ENCODE results near the gene B4GALNT2. TPM values are rescaled to one million over a fixed set of nuclear protein-coding genes. Genes with fewer than 3 reads are reported as not detected.
"Not testable (repeated sequence)": the region's sequence is repeated elsewhere in the genome, so short reads cannot be mapped to it uniquely, and the experiment has no call there.

B4GALNT2 gene
- polyA plus RNA-seq, 1 donor from 2014 or later, result not detected

DNA sequence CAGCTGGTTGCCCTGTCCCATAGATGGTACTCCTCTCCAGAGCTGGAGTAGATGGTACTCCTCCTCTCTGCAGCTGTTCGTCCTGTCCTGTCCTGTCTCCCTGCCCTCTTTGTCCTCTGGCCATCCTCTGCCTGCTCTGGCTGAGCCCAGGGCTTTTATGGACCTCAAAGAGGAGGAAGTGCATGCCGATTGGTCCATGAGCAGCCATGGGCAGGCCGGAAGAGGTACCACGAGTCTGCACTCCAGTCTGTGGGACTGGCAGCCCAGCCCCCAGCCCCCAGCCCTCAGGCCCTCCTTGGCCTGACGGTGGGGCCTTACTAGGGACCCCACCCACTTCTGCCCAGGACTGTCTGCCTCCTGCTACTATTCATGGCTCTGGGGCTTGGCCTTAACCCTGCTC, 50.8 kb downstream of the B4GALNT2 start:
- Histone ChIP-seq H3K27me3 (ENCODE audit: insufficient read depth, low read depth, low read length) (no peaks in the 10 kb centered on the region), H3K9ac (ENCODE audit: low read length) (no peak overlapping the region), H3K9me3 (ENCODE audit: low read length) (no peaks in the 10 kb centered on the region), H3F3A (ENCODE audit: insufficient read depth, low read length, poor library complexity, severe bottlenecking) (no peaks in the 10 kb centered on the region), H3K4me2 (ENCODE audit: low read length) (no peak overlapping the region), H2AFZ (ENCODE audit: low read depth, low read length) (no peak overlapping the region), H3K79me2 (replicated peaks; ENCODE audit: insufficient read depth, low read length) (no peaks in the 10 kb centered on the region), H4K20me1 (ENCODE audit: insufficient read depth) (no peaks in the 10 kb centered on the region), H3K36me3 (ENCODE audit: insufficient read depth, low read length) (no peaks in the 10 kb centered on the region), H3K9me2 (ENCODE audit: insufficient read depth, low read length) (no peaks in the 10 kb centered on the region), H3K27ac (ENCODE audit: low read length) (no peak overlapping the region), H3K4me3 (ENCODE audit: low read length) (no peak overlapping the region)
- TF ChIP-seq MXI1 (conservative IDR thresholded peaks at IDR 0.05; ENCODE audit: poor library complexity, severe bottlenecking), result no peak
- no peak for TF ChIP-seq EP300 (conservative IDR thresholded peaks at IDR 0.05; ENCODE audit: poor library complexity, severe bottlenecking)
- TF ChIP-seq, protein P1, sequence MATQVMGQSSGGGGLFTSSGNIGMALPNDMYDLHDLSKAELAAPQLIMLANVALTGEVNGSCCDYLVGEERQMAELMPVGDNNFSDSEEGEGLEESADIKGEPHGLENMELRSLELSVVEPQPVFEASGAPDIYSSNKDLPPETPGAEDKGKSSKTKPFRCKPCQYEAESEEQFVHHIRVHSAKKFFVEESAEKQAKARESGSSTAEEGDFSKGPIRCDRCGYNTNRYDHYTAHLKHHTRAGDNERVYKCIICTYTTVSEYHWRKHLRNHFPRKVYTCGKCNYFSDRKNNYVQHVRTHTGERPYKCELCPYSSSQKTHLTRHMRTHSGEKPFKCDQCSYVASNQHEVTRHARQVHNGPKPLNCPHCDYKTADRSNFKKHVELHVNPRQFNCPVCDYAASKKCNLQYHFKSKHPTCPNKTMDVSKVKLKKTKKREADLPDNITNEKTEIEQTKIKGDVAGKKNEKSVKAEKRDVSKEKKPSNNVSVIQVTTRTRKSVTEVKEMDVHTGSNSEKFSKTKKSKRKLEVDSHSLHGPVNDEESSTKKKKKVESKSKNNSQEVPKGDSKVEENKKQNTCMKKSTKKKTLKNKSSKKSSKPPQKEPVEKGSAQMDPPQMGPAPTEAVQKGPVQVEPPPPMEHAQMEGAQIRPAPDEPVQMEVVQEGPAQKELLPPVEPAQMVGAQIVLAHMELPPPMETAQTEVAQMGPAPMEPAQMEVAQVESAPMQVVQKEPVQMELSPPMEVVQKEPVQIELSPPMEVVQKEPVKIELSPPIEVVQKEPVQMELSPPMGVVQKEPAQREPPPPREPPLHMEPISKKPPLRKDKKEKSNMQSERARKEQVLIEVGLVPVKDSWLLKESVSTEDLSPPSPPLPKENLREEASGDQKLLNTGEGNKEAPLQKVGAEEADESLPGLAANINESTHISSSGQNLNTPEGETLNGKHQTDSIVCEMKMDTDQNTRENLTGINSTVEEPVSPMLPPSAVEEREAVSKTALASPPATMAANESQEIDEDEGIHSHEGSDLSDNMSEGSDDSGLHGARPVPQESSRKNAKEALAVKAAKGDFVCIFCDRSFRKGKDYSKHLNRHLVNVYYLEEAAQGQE (IDR thresholded peaks at IDR 0.05; ENCODE audit: borderline replicate concordance), result no peak
- TF ChIP-seq POLR2AphosphoS5 (IDR thresholded peaks at IDR 0.05), result no peak
- no peak for TF ChIP-seq TAF1 (IDR thresholded peaks at IDR 0.05; ENCODE audit: low read depth)
- no peak for TF ChIP-seq EZH2 (IDR thresholded peaks at IDR 0.05; ENCODE audit: borderline replicate concordance, insufficient read depth, low read length, poor library complexity, severe bottlenecking)
- TF ChIP-seq, protein P2, sequence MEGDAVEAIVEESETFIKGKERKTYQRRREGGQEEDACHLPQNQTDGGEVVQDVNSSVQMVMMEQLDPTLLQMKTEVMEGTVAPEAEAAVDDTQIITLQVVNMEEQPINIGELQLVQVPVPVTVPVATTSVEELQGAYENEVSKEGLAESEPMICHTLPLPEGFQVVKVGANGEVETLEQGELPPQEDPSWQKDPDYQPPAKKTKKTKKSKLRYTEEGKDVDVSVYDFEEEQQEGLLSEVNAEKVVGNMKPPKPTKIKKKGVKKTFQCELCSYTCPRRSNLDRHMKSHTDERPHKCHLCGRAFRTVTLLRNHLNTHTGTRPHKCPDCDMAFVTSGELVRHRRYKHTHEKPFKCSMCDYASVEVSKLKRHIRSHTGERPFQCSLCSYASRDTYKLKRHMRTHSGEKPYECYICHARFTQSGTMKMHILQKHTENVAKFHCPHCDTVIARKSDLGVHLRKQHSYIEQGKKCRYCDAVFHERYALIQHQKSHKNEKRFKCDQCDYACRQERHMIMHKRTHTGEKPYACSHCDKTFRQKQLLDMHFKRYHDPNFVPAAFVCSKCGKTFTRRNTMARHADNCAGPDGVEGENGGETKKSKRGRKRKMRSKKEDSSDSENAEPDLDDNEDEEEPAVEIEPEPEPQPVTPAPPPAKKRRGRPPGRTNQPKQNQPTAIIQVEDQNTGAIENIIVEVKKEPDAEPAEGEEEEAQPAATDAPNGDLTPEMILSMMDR (IDR thresholded peaks at IDR 0.05; ENCODE audit: poor library complexity, severe bottlenecking), result no peak
- TF ChIP-seq RAD21 (conservative IDR thresholded peaks at IDR 0.05), result no peak
- TF ChIP-seq SMC3 (conservative IDR thresholded peaks at IDR 0.05; ENCODE audit: poor library complexity), result no peak

DNA sequence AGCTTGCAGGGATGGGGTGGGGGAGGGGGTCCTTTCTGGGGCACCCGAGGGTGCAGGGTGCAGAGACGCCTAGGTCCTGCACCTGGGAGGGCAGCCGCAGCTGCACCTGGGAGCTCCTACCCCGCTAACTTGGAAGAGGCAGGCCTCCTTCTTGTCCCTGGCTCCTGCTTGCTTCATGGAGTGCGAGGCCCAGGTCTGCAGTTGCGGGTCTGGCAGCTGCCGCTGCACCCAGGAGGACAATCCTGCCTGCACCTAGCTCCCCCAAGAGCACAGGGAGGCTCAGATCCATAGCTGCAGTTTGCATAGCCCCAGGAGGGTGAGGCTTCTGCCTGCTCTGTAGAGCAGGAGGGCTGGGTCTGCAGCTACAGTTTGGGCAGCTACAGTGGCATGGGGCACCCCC, 51.2 kb downstream of the B4GALNT2 start:
- Histone ChIP-seq H2AFZ (ENCODE audit: low read depth, low read length) (no peak overlapping the region), H4K20me1 (ENCODE audit: insufficient read depth) (no peaks in the 10 kb centered on the region), H3K27me3 (ENCODE audit: insufficient read depth, low read depth, low read length) (no peaks in the 10 kb centered on the region), H3K27ac (ENCODE audit: low read length) (no peak overlapping the region), H3K4me3 (ENCODE audit: low read length) (no peak overlapping the region), H3K36me3 (ENCODE audit: insufficient read depth, low read length) (no peaks in the 10 kb centered on the region), H3K9me2 (ENCODE audit: insufficient read depth, low read length) (no peaks in the 10 kb centered on the region), H3K79me2 (replicated peaks; ENCODE audit: insufficient read depth, low read length) (no peaks in the 10 kb centered on the region), H3K9me3 (ENCODE audit: low read length) (no peaks in the 10 kb centered on the region), H3K9ac (ENCODE audit: low read length) (no peak overlapping the region), H3F3A (ENCODE audit: insufficient read depth, low read length, poor library complexity, severe bottlenecking) (no peaks in the 10 kb centered on the region), H3K4me2 (ENCODE audit: low read length) (no peak overlapping the region)
- TF ChIP-seq POLR2AphosphoS5 (IDR thresholded peaks at IDR 0.05) (no peak), EP300 (conservative IDR thresholded peaks at IDR 0.05; ENCODE audit: poor library complexity, severe bottlenecking) (no peak), MXI1 (conservative IDR thresholded peaks at IDR 0.05; ENCODE audit: poor library complexity, severe bottlenecking) (no peak), EZH2 (IDR thresholded peaks at IDR 0.05; ENCODE audit: borderline replicate concordance, insufficient read depth, low read length, poor library complexity, severe bottlenecking) (no peak), SMC3 (conservative IDR thresholded peaks at IDR 0.05; ENCODE audit: poor library complexity) (no peak), RAD21 (conservative IDR thresholded peaks at IDR 0.05) (no peak), TAF1 (IDR thresholded peaks at IDR 0.05; ENCODE audit: low read depth) (no peak)
- TF ChIP-seq, protein P1 (IDR thresholded peaks at IDR 0.05; ENCODE audit: borderline replicate concordance), result no peak
- TF ChIP-seq, protein P2 (IDR thresholded peaks at IDR 0.05; ENCODE audit: poor library complexity, severe bottlenecking), result no peak

DNA sequence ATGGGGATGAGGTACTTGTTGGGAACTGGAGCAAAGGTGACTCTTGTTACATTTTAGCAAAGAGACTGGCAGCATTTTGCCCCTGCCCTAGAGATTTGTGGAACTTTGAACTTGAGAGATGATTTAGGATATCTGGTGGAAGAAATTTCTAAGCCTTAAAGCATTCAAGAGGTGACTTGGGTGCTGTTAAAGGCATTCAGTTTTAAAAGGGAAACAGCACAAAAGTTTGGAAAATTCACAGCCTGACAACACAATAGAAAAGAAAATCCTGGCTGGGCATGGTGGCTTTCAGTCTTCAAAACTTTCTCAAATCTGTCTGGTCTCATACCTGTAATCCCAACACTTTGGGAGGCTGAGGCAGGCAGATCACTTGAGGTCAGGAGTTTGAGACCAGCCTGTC, 52.0 kb downstream of the B4GALNT2 start:
- not testable (repeated sequence) for H3K4me3 ChIP-seq (ENCODE audit: low read length); H3K27me3 ChIP-seq (ENCODE audit: insufficient read depth, low read depth, low read length); H3F3A ChIP-seq (ENCODE audit: insufficient read depth, low read length, poor library complexity, severe bottlenecking); H3K36me3 ChIP-seq (ENCODE audit: insufficient read depth, low read length); H3K27ac ChIP-seq (ENCODE audit: low read length); H3K79me2 ChIP-seq (replicated peaks; ENCODE audit: insufficient read depth, low read length); H4K20me1 ChIP-seq (ENCODE audit: insufficient read depth); H3K4me2 ChIP-seq (ENCODE audit: low read length); H3K9me3 ChIP-seq (ENCODE audit: low read length); H3K9ac ChIP-seq (ENCODE audit: low read length); H3K9me2 ChIP-seq (ENCODE audit: insufficient read depth, low read length); H2AFZ ChIP-seq (ENCODE audit: low read depth, low read length)
